Activated T-cell treated with anti-CD3 and anti-CD28 coated beads for 1 hour (primary cell): ENCODE data around the gene ADRA1B.

Experiments
- DNase-seq: peaks from one replicate; pipeline ENCODE4 v3.0.0-alpha.2; 2020; ENCODE audit warnings: low read depth

ADRA1B gene

DNA sequence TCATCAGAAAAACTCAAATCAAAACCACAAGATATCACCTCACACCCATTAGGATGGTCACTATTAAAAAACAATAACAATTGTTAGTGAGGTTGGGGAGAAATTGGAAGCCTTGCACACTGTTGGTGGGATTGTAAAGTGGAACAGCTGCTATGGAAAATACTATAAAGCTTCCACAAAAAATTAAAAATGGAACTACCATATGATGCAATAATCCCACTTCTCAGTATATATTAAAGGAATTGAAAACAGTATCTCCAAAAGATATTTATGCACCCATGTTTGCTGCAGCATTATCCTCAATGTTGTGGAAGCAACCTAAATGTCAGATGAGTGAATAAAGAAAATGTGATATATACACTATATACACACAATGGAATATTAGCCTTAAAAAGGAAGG is 14.5 kb upstream of the ADRA1B start:
- no peak for DNase-seq

DNA sequence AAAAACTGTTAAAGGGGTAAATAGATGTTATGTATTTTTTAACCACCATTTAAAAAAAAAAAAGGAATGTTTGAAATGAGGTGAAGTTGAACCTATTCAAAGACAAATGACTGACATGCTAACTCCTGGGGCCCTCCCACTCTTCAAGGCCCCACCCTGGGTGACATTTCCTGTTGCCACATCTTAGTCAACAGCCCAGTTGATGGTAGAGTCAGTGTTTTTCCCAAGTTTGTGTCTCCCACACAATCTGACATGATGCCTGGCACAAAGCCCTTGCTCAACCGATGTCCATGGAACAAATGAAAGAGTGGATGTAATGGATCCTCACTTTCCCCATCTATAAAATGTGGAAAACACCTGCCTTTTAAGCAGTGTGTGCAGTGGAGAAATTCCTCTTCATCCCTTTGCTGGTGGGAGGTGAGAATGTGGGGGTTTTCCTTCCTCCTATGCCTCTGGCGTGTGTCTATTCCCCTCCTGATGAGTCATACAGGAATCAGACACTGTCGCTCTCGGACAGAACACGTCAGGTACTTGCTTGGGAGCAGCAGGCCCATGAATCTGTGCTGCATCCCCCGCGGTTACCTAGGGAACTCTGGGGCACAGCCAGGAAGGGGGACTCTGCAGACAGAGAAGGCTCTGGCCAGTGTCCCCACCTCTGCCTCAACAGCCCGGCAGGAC is 13.7 kb upstream of the ADRA1B start:
- DNase-seq: no peak

DNA sequence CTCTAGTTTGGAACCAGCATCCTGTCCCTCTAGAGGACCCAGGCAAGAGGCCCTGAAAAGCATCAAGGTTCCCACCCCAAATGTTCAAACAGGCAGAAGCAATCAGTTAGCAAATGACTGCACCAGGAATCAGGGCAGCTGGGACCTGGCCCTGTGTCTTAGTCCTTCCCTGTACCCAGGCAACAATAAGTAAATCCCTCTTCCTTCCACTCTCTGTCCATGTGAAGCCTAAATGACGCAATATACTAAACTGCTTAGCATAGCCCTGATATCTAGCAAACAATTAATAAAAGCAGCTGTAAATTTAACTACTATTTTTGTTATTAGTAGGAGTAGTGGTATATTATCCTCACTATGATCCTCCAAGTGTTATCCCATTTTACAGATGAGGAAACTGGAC is 13.2 kb upstream of the ADRA1B start:
- no peak for DNase-seq

DNA sequence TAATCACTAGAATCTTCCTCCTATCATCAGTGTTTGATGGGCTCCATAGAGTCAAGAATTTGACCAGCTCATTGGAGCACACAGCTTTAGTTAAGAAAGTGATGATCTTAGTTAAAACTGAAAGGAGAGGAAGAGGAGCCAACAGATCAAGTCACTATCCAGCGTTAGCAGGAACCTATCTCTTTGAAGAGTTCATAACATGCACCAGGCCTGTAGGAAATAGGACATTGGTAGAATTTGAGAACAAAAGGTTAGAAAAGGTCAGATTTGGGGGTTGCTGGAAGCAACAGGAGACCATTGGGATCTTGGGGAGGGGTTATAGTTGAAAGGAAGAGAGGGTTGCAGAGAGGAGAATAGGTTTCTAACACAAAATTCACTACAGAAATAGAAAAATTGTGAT is 11.4 kb upstream of the ADRA1B start:
- no peak for DNase-seq

DNA sequence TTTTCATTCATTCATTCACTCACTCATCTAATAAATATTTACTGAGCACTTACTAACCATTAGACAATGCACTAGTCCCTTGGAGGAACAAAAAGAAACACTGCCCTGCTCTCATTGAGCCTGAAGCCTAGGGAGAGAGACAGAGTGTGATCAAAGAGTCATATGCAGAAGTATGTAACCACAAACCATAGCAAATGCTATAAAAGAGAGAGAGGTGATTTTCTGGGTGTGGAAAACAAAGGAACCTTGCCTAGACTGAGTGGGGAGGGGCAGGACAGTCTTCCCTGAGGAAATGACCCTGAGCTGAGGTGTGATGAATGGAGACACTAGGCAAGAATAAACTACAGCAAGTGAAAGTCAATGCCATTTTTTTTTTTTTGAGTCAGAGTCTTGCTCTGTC is 10.8 kb upstream of the ADRA1B start:
- no peak for DNase-seq

DNA sequence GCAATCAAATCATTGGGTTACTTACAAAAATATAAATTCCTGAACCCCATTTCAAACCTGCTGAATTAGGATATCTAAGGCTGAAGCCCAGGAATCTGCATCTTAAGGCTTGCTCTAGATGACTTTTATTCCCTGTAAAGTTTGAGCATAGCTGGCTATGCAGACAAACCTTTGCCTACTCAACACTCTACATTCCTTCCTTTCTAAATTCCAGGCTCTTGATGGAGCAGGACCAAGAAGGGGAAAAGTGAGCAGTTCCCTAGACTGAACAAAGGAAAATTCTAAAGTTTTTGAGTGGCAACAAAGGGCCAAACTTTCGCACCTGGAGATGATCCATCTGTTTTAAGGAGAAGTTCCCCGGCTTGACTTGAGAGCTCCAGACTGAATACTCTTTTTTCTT is 9.8 kb upstream of the ADRA1B start:
- no peak for DNase-seq

DNA sequence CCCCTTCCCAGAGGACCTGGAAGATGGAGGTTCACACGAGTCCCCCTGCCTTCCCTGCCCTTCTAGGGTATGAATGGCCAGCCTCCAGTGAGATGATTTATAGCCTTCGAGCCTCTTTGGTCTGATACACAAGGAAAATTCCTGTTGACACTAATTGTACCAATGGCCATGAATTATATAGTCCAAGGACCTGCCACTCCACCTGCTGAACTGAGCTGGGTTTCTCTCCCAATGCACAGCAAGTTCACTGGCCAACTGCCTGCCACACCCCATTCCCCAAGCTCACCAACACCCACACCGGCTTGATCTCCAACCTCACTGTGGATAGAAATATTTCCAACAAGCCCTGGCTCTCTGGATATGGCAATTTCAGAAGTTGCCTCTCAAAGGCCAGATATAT is 9.3 kb upstream of the ADRA1B start:
- no peak for DNase-seq

DNA sequence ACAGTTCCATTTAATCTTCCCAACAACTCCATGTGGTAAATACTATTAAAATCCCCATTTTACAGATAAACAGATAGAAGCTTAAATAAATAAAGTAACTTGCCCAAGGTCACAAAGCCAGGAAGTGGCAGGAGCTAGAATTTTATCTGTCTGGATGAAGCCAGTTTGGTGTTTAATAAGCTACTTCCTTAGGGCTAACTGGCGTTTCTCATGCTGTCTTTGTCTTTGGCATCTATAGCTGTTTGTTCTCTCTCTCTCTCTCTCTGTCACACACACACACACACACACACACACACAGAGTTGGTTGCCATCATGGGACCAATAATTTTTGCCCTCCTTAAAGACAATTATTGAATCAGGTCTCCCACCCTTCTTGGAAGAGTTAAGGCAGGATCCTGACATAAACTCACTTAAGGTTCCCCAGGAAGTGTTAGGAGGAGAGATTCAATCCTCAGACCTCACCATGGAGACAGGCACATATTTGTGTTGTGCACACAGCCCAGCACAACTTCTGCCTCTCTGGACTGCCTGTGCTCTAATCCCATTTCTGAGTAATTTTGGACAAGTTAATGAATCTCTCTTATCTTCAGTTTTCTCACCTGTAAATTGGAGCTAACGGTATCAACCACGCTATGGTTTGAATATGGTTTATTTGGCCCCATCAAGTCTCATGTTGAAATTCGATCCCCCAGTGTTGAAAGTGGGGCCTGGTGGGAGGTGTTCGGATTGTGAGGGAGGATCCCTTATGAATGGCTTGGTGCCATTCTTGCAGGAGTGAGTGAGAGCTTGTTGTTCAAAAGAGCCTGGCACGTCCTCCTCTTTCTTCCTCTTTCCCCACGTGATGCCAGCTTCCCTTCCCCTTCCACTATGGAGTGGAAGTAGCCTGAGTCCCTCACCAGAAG is 8.3 kb upstream of the ADRA1B start:
- no peak for DNase-seq

DNA sequence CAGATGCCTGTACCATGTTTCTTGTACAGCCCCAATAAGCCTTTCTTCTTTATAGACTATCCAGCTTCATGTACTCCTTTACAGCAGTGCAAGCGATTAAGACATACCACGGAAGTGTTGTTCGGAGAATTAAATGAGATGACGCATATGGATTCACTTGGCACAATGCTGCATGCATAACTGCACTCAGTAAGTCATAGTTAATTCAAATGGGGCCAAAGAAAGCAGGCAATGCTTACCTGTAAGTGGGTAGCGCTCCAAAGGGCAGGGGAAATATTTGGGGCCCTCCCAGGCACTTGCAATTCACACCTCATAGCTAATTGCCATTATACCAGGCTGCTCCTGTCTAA is 7.7 kb upstream of the ADRA1B start:
- no peak for DNase-seq

DNA sequence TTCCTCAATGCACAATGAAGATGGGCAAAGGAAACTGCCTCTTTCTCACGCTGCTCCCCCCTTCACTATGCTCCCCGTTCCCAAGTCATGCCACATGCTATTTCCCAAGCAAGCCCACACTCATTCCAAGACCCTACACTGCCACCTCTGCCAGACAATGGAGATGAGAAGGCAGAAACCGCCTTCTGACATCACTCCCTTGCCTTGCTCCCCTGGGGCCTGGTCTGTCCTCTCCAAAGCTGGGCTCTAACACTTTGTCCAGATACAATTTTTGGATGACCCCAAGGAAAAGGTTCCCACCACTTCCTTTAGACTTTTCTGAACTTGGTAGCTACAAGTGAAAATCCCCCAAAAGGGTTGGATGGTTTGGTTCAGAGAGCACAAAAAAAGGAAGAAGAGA is 7.2 kb upstream of the ADRA1B start:
- DNase-seq: no peak

DNA sequence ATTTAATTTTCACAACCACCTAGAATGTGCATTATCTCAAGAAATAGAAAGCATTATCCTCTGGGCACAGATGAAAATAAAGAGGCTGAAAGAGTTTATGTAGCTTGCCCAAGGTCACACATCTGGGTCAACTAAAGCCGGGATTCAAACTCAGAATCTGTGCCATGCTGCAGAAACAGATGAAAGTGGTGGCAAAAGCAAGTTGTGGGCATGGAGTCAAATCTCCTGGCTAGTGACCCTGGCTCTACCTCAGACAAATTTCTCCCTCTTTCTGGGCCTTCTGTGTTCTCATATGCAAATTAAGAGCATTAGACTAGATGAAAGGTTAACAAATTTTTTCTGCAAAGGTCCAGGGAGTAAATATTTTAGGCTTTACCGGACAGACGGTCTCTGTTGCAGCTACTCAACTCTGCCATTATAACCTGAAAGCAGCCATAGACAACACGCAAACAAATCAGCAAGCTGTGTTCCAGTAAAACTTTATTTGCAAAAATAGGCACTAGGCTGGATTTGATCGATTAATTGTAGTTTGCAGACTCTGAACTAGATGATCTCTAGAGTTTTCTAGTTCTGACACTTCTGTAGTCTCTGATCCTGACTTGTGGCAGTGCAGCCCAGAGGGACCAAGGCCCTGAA is 6.0 kb upstream of the ADRA1B start:
- DNase-seq: no peak

DNA sequence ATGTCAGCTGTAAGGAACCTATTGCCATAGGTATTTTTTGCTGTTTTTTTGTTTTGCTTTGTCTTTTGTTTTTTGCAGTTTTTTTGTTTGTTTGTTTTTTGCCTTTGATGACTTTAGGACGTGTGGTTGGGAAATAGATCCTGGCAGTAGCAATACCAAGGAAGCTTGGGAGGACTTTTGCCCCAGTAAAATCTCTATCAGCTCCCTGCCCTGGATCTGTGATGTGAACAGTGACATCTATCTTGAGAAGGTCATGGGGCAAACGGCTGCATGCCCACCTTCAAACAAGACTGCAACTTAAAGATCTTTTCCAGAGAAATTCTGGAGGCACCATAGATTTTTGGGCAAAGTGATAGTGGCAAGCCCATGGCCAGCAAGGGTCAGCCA is 5.4 kb upstream of the ADRA1B start:
- no peak for DNase-seq

DNA sequence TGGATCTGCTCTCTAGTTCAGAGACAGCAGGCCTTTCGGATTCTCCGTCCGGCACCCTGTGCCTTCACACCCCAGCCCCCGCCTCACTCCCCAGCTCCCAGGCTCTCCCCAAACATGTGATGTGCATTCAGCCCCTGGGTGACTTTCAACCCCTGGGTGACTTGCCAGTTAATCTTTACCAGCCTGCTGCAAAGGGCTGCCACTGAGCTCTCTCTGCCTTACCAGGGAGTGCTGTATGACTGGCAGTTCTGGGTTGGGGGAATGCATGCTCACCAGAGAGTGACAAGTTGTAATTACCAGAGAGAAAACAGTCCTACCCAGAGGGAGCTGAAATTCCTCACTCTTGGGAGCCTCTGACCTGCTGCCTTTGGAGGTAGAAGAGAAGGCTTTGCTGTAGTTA is 4.9 kb upstream of the ADRA1B start:
- no peak for DNase-seq

DNA sequence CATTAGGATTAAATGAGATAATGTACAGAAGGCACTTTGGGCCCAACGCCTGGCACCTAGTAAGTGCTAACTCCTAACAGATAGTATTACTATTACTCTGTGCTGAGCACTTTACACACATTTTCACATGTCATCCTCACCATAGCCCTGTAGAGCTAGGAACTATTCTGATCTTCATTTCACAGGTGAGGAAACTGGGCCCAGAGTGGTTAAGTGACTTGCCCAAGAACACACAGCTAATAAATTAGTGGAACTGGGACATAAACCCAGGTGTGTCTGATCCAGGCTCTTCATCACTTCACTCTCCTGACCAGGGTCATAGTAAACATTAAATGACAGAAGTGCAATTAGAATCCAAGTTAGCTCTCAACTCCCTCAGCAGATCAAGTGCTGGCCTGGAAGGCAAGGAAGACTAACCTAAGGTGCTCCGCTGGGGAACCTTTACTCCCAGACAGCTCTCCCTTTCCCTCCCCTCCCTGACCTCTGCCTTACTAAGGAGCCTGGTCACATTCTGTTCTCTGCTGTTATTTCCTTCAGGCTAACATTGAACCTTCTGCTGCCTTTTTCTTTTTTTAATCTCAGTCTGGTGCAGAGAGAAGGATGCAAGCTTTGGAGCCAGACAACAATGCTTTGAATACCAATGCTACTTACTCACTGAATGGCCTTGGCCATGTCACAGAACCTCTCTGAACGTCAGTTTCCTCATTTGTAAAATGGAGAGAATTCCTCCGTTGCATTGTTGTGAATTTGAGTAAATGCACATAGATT is 4.1 kb upstream of the ADRA1B start:
- DNase-seq: no peak

DNA sequence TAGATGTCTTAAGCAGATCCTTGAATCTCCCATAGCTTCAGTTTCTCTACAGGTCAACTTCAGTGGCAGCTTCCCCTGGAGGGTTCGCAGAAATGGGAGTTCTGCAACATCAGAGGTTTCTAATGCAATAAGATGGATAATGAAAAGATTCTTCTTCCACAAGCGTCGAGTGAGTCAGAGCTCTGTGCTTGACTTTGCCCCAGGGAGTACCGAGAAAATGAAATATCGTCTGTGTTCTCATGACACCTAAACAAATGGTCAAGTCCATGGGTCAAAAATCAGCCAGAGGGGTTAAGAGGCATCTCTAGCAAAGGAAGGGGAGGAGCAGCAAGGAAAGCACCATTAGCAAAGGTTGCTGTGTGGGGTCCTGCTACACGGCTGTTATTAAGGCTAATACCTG is 3.2 kb upstream of the ADRA1B start:
- DNase-seq: no peak

DNA sequence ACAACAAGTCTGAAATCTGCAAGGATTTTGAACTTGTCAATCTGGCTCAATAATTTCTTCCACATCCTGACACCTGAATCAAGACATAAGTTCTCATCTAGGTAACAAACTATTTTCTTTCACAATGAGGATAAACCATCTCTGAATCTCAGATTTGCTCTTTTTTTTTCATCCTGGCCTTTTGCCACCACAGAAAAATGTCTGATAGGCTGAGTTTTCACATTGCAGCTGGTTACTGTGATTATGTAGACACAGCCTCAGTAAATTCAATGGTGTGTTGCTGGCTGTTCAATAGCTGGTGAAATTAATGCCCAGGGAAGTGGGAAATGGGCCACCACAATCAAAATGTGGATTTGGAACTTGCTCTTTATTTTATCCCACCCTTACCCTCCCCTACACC is 2.8 kb upstream of the ADRA1B start:
- no peak for DNase-seq

DNA sequence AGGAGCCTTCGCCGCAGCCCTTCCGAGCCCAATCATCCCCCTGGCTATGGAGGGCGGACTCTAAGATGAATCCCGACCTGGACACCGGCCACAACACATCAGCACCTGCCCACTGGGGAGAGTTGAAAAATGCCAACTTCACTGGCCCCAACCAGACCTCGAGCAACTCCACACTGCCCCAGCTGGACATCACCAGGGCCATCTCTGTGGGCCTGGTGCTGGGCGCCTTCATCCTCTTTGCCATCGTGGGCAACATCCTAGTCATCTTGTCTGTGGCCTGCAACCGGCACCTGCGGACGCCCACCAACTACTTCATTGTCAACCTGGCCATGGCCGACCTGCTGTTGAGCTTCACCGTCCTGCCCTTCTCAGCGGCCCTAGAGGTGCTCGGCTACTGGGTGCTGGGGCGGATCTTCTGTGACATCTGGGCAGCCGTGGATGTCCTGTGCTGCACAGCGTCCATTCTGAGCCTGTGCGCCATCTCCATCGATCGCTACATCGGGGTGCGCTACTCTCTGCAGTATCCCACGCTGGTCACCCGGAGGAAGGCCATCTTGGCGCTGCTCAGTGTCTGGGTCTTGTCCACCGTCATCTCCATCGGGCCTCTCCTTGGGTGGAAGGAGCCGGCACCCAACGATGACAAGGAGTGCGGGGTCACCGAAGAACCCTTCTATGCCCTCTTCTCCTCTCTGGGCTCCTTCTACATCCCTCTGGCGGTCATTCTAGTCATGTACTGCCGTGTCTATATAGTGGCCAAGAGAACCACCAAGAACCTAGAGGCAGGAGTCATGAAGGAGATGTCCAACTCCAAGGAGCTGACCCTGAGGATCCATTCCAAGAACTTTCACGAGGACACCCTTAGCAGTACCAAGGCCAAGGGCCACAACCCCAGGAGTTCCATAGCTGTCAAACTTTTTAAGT is 819 bp downstream of the ADRA1B start:
- no peak for DNase-seq

DNA sequence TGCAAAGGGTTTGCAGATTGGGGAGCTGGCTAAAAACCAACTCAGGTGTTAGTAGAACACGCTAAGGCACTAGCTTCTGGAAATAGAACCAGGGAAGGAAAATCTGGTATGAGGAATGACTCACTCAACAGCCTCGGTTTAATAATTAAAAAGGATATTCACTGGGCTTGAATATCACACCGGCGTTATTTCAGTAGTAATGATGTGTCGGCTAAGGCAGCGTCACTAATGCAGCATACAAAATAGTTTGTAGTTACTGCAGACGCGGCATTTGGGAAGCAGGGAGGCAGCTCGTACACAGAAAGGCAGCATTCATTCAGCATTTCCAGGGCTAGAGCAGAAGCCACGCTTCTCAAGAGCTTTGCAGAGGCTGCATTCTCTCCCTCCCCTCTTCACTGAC is 1.7 kb downstream of the ADRA1B start:
- no peak for DNase-seq

DNA sequence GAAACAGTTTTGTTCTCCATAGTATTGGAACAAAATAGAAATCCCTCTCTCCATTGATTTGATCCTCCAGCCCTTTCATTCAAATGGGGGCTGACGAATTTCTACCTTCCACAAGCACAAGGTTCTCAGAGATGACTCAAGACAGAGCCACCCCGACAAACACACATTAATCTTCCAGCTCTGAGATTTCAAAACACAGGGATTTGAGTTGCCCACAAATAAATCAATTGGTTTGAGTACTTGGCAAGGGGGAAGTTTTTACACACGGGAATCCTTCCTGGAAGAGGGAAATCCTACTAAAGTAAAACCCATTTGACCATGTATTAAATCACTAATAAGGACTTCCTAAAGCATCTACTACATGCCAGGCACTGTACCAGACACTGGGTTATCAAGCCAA is 5.4 kb downstream of the ADRA1B start:
- DNase-seq: no peak

DNA sequence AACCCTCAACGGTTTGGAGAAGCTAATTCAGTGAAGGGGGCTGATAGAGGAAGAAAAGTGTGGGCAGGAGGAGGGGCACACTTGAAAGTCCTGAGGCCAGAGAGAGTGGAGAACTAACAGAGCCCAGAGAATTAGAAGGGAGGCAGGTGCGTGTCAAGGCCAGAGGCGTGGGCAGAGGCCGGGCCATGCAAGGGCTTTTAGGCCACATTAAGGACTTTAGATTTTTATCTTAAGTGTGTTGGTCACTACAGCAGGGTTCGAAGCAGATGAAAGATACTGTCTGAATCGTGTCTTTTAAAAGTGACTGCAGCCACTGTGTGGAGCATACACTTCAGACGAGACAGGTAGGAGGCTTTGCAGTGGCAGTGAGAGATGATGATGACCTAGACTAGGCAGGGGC is 6.7 kb downstream of the ADRA1B start:
- no peak for DNase-seq

DNA sequence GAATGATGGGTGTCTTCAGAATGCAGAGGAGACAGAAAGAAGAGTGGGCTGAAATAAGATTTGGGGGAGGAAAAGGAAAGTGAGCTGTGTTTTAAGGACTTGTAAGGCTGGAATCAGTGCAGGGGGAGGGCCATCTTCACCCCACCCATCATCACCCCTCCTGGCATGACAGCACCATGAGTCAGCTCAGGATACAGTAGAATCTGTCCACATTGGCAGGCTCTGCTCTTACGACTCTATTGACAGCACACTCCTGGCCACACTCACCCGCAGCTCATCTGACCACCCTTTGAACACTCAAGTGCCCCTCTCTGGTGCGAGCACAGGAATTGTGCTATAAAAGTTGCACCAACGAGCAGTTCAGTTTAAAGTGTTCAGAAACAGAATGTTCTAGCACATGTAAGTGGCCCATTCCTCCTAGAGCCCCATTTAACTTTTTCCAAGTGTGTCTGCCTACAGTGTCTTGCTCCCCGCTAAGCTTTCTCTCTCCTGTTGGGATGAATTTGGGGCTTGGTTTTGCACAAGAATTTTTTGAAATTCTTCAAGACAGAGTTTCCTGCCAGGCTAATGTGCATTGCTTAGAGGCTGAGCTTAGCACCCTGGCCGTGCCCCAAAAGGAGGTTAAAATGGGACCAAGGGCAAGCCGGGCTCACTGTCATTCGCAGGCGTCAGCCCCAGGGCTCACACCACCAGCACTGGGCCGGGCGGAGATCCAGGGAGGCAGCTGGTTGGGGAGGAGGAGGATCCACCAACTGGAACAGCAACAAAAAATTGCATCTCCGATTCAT is 12.0 kb downstream of the ADRA1B start:
- no peak for DNase-seq
